Mucosa of descending colon (tissue), 3 donors: Measurements from ENCODE around the gene CAMK2B. TPM values are rescaled to one million over a fixed set of nuclear protein-coding genes. Genes with fewer than 3 reads are reported as not detected.

Experiments used
- ATAC-seq: fragments of 200-7000 bp; cut with Tn5 transposase; one replicate; pipeline ENCODE4 v1.9.1; 2020; ENCODE audit warnings: mild to moderate bottlenecking, moderate library complexity
- DNase-seq, 3 donors: peaks; one replicate each; pipeline ENCODE4 v3.0.0-alpha.2; 2020
- H3K36me3 ChIP-seq: fragments of 200-600 bp; one replicate; pipeline ENCODE4 v1.8.0; 2021; ENCODE audit warnings: low read depth, mild to moderate bottlenecking
- H3K4me1 ChIP-seq: fragments of 200-600 bp; one replicate; pipeline ENCODE4 v1.8.0; 2021; ENCODE audit warnings: low read depth, mild to moderate bottlenecking
- H3K4me3 ChIP-seq: fragments of 200-600 bp; one replicate; pipeline ENCODE4 v1.8.0; 2021; ENCODE audit warnings: mild to moderate bottlenecking
- H3K9me3 ChIP-seq: fragments of 200-600 bp; one replicate; pipeline ENCODE4 v1.8.0; 2021; ENCODE audit warnings: mild to moderate bottlenecking
- intact Hi-C, 2 donors: fragments of 100-400 bp; cut with DNase I in 1 of 2; cut with micrococcal nuclease in 1 of 2; formaldehyde crosslinking; loops; one replicate each; pipeline versions ENCODE4 v1.11.0 to v1.11.1; 2022; cut with DNase I, micrococcal nuclease
- total RNA-seq, 3 donors: library from RNA; stranded (reverse); fragmentation: NEBNext Ultra II Directional in 2 of 3; extraction: Animal tissue kit (Norgen Biotek cat#: 25700) in 2 of 3; gene quantifications; one replicate each; pipeline versions ENCODE4 v1.2.1 to v1.2.4, GENCODE V29; 2021 to 2023
- TF ChIP-seq, protein P1 (sequence below): fragments of 200-600 bp; IDR thresholded peaks from one replicate; pipeline ENCODE4 v1.8.0; 2022; ENCODE audit warnings: antibody characterized with exemption, mild to moderate bottlenecking
- donor health status: DM: no; HTN: no; CAD: no; lungs with moderate emphysema.
- donor health status: DM: no; HTN: no; CAD: no.
- donor health status: DM: no; HTN: yes; CAD: no.

The CAMK2B gene
- total RNA-seq, 3 donors from 2014 or later: 0.35 to 2.2 (median 0.87) TPM

DNA sequence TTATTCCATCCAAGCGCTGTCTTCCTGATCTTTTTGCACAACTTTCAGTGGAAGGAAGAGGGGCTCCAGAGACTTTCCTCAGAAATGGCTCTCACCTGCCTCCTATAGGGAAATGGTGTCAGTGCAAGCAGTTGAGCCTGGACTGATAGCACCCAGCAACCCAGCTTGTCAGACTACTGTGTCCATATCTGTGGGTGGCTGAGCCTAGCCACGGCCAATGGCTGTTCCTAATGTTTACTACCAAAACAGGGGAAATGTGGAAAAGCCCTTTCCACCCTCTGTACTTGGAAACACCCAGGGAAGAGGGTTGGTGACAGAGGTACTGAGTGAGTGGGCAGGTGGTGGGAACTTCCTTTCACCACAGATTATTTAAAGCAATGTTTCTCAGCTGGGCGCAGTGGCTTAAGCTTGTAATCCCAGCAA is 128.9 kb downstream of the CAMK2B start:
- no peak for ATAC-seq
- peaks cover under 1% of the 10 kb centered on the region for H3K4me1 ChIP-seq
- TF ChIP-seq, protein P1, sequence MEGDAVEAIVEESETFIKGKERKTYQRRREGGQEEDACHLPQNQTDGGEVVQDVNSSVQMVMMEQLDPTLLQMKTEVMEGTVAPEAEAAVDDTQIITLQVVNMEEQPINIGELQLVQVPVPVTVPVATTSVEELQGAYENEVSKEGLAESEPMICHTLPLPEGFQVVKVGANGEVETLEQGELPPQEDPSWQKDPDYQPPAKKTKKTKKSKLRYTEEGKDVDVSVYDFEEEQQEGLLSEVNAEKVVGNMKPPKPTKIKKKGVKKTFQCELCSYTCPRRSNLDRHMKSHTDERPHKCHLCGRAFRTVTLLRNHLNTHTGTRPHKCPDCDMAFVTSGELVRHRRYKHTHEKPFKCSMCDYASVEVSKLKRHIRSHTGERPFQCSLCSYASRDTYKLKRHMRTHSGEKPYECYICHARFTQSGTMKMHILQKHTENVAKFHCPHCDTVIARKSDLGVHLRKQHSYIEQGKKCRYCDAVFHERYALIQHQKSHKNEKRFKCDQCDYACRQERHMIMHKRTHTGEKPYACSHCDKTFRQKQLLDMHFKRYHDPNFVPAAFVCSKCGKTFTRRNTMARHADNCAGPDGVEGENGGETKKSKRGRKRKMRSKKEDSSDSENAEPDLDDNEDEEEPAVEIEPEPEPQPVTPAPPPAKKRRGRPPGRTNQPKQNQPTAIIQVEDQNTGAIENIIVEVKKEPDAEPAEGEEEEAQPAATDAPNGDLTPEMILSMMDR: peak; percentile 18
- DNase-seq: peak in 1 of 3 donors; percentile 49
- intact Hi-C loops: no loop called here
- H3K9me3 ChIP-seq: no peaks in the 10 kb centered on the region
- no peak overlapping the region for H3K4me3 ChIP-seq
- no peaks in the 10 kb centered on the region for H3K36me3 ChIP-seq

DNA sequence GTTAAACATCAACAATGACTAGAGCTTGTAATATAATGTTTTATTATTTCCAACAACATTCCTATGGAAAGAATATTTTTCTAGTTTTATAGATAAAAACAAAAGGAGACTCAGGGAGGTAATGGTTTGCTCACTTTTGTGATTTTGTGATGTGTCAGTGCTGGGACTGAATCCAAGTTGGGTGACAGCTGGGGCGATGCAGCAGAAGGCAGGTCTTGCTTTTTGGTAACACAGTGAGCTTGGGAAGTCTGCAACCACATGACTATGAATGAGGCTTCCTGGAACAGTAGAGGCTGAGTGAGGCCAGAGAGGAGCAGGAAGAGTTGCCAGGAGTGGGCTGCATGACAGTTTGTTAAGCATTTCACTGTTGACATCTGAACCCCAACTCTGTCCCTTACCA is 129.5 kb downstream of the CAMK2B start:
- TF ChIP-seq, protein P1: no peak
- no peaks in the 10 kb centered on the region for H3K9me3 ChIP-seq
- H3K36me3 ChIP-seq: no peaks in the 10 kb centered on the region
- ATAC-seq: no peak
- no peaks in the 10 kb centered on the region for H3K4me1 ChIP-seq
- DNase-seq: no peak
- H3K4me3 ChIP-seq: no peak overlapping the region
- intact Hi-C loops: no loop called here

DNA sequence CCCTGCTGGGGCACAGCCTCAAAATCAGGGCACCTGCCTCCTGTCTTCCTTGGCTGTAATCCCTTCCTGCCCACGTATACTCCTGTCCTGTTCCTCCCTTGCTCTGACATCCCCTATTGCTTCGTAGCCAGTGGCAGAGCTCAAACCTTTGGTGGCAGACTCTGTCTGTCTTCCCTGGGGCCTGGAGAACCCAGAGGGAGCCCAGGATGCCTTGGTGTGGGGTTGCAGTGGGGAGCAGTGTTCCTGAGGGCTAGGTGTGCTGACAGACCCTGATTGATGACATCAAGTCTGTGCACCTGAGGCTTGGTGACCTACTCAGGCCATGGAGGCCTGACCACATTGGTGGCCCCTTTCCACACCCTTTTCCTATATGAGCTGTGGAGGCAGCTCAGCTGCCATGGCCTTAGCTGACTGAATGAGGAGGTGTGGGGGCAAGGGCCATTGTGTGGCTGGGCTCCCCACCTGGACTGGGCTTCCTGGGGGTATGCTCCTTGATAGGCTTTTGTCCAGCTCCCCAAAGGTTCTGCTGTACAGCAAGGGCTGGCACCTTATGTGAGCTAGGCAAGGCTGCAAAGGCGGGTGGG is 130.7 kb downstream of the CAMK2B start:
- Histone ChIP-seq H3K4me1 (no peaks in the 10 kb centered on the region), H3K9me3 (no peaks in the 10 kb centered on the region), H3K36me3 (no peaks in the 10 kb centered on the region), H3K4me3 (no peak overlapping the region)
- no peak for ATAC-seq
- TF ChIP-seq, protein P1: no peak
- intact Hi-C loops: no loop called here
- no peak for DNase-seq

GRCh38 chr7:44194069-44194468 is 131.3 kb downstream of the CAMK2B start:
- TF ChIP-seq, protein P1: no peak
- intact Hi-C loops: no loop called here
- Histone ChIP-seq H3K4me3 (no peak overlapping the region), H3K4me1 (no peaks in the 10 kb centered on the region), H3K36me3 (no peaks in the 10 kb centered on the region), H3K9me3 (no peaks in the 10 kb centered on the region)
- ATAC-seq (no peak), DNase-seq (no peak)

DNA sequence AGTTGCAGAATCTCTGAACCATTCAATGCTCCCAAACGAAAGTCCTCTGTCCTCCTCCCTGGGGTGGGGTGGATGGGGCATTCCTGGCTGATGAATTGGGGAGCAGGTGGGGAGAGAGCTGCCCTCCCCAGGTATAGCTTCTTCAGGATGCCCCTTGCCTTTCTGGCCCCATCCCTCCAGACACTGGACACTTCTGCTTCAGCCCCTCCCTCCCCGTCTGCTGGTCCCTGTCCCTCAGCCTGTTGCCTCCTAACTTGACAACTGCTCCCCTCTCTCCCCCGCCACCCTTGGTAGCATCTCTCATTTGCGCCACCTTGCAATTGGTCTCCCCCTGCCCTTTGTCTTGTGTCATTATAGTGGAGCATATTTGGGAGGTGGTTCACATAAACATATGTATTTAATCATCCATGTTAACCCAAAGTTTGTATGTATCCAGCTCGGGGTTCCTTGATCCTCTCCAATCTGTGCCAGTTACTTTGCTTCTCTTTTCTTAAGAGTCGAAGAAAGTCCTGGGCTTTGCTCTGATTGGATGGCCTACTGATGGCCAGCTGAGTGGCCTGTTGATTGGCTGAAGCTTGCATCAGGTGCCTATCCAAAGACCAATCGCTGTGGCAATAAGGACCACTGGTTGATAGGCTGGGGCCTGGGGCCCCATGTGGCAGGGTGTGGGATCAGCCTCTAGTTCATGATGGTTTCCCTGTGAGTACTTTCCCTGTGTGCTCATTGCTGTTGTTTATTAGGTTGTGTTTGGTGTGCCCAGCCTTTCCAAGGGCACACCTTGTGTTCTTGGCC is 132.2 kb downstream of the CAMK2B start:
- TF ChIP-seq, protein P1: no peak
- no peaks in the 10 kb centered on the region for H3K36me3 ChIP-seq
- no peak for ATAC-seq
- no peak for DNase-seq
- intact Hi-C loops: no loop called here
- no peaks in the 10 kb centered on the region for H3K4me1 ChIP-seq
- H3K9me3 ChIP-seq: no peaks in the 10 kb centered on the region
- H3K4me3 ChIP-seq: no peak overlapping the region
